Measurements from ENCODE around the gene TMEM40.
"Not testable (repeated sequence)": the region's sequence is repeated elsewhere in the genome, so short reads cannot be mapped to it uniquely, and the experiment has no call there.

Gene TMEM40

GRCh38 chr3:12709334-12709733 is 49.7 kb downstream of the TMEM40 start:
- DNase-seq: no peak

- DNase-seq: no peak
Observed at GRCh38 chr3:12708584-12709192, 50.4 kb downstream of the TMEM40 start.

- DNase-seq: no peak
Observed at GRCh38 chr3:12707449-12707848, 51.6 kb downstream of the TMEM40 start.

DNA sequence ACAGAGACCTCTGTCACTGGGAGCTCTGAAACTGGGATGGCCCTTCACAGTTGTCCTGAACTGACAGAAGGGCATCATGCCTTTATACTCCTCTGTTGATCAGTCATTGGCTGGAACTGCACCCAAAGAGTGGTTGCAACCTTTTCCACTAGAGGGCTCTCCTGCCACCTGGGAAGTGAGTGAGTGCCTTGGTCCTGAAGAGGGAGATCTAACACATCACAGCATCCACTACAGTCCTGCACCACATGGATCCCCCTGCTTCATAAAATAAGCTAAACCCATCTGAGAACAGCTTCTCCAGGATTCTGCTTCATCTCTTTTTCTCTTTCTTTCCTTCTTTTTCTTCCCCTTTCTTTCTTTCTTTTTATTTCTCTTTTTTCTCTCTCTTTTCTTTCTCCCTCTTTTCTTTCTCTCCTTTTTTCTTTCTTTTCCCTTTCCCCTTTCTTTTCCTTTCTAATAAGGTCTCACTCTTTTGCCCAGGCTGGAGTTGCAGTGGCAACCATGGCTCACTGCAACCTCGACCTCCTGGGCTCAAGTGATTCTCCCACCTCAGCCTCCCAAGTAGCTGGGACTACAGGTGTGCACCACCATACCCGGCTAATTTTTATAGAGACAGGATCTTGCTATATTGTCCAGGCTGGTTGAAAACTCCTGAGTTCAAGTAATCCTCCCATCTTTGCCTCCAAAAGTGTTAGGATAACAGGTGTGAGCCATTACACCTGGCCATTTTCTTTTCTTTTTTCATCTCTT is 52.4 kb downstream of the TMEM40 start:
- DNase-seq: peak; percentile 22 to 73

DNA sequence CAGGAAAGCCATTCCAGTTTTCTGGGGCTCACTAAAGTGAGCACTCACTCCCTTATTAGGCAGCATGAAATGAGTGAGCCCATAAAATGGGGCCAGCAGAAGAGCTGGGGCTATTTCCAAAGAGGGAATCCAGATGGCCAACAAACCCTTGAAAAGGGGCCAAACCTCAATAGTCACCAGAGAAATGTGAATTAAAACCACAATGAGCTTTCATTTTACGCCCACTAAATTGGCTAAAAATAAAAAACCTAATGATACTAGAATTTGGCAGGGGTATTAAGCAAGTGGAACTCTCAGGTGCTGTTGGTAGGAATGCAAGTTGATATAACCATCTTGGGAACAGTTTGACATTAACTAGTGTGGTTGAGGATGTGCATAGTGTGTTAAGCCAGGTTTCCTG is 53.1 kb downstream of the TMEM40 start:
- DNase-seq: no peak

GRCh38 chr3:12705374-12705926 is 53.6 kb downstream of the TMEM40 start:
- DNase-seq: no peak

- DNase-seq: no peak
Observed at GRCh38 chr3:12702501-12702900, 56.6 kb downstream of the TMEM40 start.

GRCh38 chr3:12701601-12702000 is 57.5 kb downstream of the TMEM40 start:
- not testable (repeated sequence) for DNase-seq

- no peak for DNase-seq
Observed at GRCh38 chr3:12700800-12701199, 58.3 kb downstream of the TMEM40 start.

GRCh38 chr3:12695916-12696315 is 63.1 kb downstream of the TMEM40 start:
- no peak for DNase-seq

DNA sequence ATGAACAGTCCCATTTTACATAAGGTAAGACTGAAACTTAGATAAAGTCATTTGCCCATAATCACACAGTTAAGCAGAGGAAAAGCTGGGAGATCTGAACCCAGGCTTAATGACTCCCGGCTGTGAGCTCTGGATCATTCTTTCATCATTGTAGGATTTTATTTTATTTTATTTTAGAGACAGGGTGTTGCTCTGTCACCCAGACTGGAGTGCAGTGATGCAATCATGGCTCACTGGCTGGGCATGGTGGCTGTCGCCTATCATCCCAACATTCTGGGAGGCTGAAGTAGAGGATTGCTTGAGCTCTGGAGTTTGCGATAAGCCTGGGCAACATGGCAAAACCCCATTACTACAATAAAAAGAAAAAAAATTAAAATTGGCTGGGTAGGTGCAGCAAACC is 63.9 kb downstream of the TMEM40 start:
- no peak for DNase-seq

- no peak for DNase-seq
Observed at GRCh38 chr3:12692444-12692843, 66.6 kb downstream of the TMEM40 start.

GRCh38 chr3:12689997-12690711 is 68.9 kb downstream of the TMEM40 start:
- DNase-seq: no peak

- no peak for DNase-seq
Observed at GRCh38 chr3:12687948-12688347, 71.1 kb downstream of the TMEM40 start.

- no peak for DNase-seq
Observed at GRCh38 chr3:12686096-12686495, 73.0 kb downstream of the TMEM40 start.
